Measurements from ENCODE around the gene SNAPC3.

The SNAPC3 gene

DNA sequence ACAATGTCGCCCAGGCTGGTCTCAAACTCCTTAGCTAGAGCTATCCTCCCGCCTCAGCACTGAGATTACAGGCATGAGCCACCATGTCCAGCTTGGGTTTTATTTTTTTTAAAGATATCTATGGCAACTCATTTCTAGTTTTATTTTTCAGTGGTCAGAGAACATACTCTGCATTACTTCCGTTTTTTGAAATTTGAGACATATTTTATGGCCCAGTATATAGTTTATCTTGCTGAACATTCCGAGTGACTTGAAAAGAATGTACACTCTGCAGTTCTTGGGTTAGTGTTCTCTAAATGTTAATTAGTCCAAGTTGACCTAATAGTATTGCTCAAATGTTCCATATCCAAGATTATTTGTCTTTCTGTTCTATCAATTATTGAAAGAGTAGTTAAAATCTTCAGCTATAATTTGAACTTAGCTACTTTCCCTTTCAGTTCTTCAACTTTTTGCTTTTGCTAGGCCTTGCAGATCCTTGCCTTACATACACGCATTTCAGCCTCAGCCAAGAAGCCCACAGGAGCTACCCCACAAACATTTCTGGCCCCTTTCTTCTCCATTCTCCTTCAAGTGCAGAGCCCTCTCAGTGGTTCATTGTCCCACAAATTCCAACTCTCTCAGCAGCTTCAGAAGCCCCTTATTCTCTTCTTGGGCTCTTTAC, 22.3 kb upstream of the SNAPC3 start:
- TF ChIP-seq, protein P1, sequence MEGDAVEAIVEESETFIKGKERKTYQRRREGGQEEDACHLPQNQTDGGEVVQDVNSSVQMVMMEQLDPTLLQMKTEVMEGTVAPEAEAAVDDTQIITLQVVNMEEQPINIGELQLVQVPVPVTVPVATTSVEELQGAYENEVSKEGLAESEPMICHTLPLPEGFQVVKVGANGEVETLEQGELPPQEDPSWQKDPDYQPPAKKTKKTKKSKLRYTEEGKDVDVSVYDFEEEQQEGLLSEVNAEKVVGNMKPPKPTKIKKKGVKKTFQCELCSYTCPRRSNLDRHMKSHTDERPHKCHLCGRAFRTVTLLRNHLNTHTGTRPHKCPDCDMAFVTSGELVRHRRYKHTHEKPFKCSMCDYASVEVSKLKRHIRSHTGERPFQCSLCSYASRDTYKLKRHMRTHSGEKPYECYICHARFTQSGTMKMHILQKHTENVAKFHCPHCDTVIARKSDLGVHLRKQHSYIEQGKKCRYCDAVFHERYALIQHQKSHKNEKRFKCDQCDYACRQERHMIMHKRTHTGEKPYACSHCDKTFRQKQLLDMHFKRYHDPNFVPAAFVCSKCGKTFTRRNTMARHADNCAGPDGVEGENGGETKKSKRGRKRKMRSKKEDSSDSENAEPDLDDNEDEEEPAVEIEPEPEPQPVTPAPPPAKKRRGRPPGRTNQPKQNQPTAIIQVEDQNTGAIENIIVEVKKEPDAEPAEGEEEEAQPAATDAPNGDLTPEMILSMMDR (IDR thresholded peaks at IDR 0.05; ENCODE audit: control insufficient read depth, insufficient read depth, low read depth, low read length, missing control alignments): no peak
- H3K4me3 ChIP-seq (ENCODE audit: control insufficient read depth, low read depth, low read length): no peak overlapping the region
- no peak for DNase-seq (ENCODE audit: low read depth)

DNA sequence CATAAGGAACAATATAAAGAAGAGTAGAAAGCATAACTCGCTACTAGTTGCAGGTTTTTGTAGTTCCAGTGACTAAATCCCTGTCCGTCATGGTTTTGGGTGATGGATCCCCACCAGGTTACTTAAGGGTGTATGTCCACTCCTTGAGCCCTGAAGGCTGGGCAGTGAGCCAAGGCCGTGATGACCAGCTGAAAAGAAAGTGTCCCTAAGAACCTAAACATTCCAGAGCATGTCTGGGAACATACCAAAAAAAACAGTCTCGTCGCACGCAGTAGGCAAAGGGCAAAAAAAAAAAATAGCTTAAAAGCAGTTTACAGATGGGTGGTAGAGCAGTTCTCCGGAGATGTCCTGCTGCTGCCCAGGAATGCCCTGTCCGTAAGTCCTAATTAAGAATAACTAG, 21.4 kb upstream of the SNAPC3 start:
- no peak overlapping the region for H3K4me3 ChIP-seq (ENCODE audit: control insufficient read depth, low read depth, low read length)
- TF ChIP-seq, protein P1 (IDR thresholded peaks at IDR 0.05; ENCODE audit: control insufficient read depth, insufficient read depth, low read depth, low read length, missing control alignments): no peak
- no peak for DNase-seq (ENCODE audit: low read depth)

DNA sequence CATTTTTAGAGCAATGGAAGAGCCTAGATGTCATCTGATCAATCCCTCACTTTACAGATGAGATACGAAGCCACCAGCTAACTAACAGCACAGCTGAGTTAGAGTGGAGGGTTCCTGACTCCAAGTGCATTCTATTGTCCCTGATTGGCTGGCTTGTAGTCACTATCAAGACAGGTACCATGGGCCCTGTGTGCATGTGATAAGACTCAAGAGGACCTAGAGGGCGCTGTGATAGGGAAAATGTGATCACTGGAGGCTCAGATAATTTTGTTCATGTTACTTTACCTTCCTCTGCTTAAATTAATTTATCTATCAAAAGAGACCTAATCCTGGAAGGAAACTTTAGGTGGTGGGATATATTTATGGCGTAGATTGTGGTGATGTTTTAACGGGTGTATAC, 19.5 kb upstream of the SNAPC3 start:
- no peak for DNase-seq (ENCODE audit: low read depth)
- H3K4me3 ChIP-seq (ENCODE audit: control insufficient read depth, low read depth, low read length): no peak overlapping the region
- TF ChIP-seq, protein P1 (IDR thresholded peaks at IDR 0.05; ENCODE audit: control insufficient read depth, insufficient read depth, low read depth, low read length, missing control alignments): no peak

DNA sequence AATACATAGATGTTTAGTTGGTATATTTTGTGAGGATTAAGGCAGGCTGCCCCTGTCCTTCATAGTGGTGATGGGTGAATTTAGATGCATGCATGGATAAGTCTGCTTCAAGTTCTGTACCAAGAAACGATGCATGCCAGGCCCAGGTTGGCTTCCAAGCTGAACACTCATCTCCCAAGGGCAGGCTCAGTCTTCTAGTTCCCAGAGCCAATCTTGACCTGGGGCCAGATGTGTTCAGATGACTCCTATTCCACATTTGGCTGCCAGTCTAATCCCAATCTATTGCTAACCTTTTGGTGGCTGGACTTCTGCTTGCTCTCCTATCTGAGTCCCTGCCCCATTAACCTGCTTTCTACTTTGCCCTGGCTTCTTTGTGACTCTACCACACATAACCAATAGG, 18.5 kb upstream of the SNAPC3 start:
- TF ChIP-seq, protein P1 (IDR thresholded peaks at IDR 0.05; ENCODE audit: control insufficient read depth, insufficient read depth, low read depth, low read length, missing control alignments): no peak
- no peak overlapping the region for H3K4me3 ChIP-seq (ENCODE audit: control insufficient read depth, low read depth, low read length)
- no peak for DNase-seq (ENCODE audit: low read depth)

DNA sequence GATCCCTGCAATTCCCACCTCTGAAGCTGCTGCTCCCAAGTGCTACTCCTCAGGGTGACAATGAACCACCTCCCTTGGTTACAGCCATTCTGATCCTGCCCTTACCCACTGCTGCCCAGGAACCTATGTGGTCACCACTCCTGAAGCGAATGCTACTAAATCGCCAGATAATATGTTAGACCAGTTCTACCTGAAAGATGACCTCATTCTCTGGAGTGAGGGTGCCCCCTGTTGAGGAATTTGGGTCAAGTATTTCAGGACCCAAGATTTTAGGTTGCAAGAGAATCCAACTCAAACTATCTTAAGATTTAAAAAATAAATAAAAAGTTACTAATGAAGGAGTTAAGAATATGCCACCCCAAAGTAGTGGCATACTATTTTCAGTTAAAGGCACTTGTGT, 5.8 kb upstream of the SNAPC3 start:
- TF ChIP-seq, protein P1 (IDR thresholded peaks at IDR 0.05; ENCODE audit: control insufficient read depth, insufficient read depth, low read depth, low read length, missing control alignments): peak; percentile 48
- no peak for DNase-seq (ENCODE audit: low read depth)
- no peak overlapping the region for H3K4me3 ChIP-seq (ENCODE audit: control insufficient read depth, low read depth, low read length)

DNA sequence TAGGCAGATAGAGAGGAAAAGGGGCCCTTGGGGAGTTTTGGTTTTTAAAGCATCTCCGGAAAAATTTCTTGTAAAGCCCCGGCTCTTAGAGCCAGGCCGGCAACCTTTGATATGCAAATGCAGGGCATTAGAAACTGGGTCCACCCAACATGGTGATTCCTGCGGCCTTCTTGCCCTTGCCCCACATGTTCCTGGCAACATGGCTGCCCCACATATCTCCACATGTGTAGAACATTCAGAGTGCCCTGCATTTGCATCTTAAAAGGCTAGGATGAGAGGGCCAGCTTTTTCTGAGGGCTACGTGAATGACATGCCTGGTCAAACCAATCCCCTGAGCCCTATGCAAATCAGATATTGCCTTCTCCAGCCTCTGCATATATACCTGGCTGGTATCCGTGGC, 5.0 kb upstream of the SNAPC3 start:
- no peak overlapping the region for H3K4me3 ChIP-seq (ENCODE audit: control insufficient read depth, low read depth, low read length)
- TF ChIP-seq, protein P1 (IDR thresholded peaks at IDR 0.05; ENCODE audit: control insufficient read depth, insufficient read depth, low read depth, low read length, missing control alignments): no peak
- DNase-seq (ENCODE audit: low read depth): no peak
